COR-L47 (cell line): ENCODE results near the gene NXF1.
A peak's percentile ranks its signal among the peaks of the same experiment; 100 is the strongest.
"Not testable (repeated sequence)": the region's sequence is repeated elsewhere in the genome, so short reads cannot be mapped to it uniquely, and the experiment has no call there.

ENCODE experiments used
- DNase-seq: peaks from one replicate; lab custom pipeline; 2025; lab: John Stamatoyannopoulos, UW

NXF1 gene

GRCh38 chr11:62787005-62787759, 18.1 kb downstream of the NXF1 start, which contains the start of gene TMEM179B:
TSS of gene TMEM179B (plus strand) at chr11:62787402. CDS start at chr11:62787432, 30 bp downstream.
- DNase-seq = peak; percentile 99

GRCh38 chr11:62786318-62787004, 18.8 kb downstream of the NXF1 start:
- DNase-seq = peak; percentile 74

- no peak for DNase-seq
Observed at GRCh38 chr11:62782753-62783152, 22.5 kb downstream of the NXF1 start.

GRCh38 chr11:62778441-62778840, 26.8 kb downstream of the NXF1 start:
- no peak for DNase-seq

GRCh38 chr11:62777389-62777788, 27.9 kb downstream of the NXF1 start:
- no peak for DNase-seq

GRCh38 chr11:62775646-62776045, 29.6 kb downstream of the NXF1 start:
- DNase-seq = no peak

GRCh38 chr11:62774407-62774806, 30.8 kb downstream of the NXF1 start:
- no peak for DNase-seq

GRCh38 chr11:62771144-62772021, 33.9 kb downstream of the NXF1 start, which contains the start of gene TAF6L:
TSS of gene TAF6L (plus strand) at chr11:62771396. CDS start at chr11:62775784, 4,388 bp downstream.
- DNase-seq = peak; percentile 97

- DNase-seq = peak; percentile 27
Observed at GRCh38 chr11:62770778-62771143, 34.5 kb downstream of the NXF1 start.

GRCh38 chr11:62760867-62761227, 44.4 kb downstream of the NXF1 start:
- not testable (repeated sequence) for DNase-seq

- no peak for DNase-seq
Observed at GRCh38 chr11:62757846-62758788, 47.1 kb downstream of the NXF1 start.

- no peak for DNase-seq
Observed at GRCh38 chr11:62755086-62755615, 50.1 kb downstream of the NXF1 start.

GRCh38 chr11:62753736-62754603, 51.3 kb downstream of the NXF1 start, which contains the start of gene ZBTB3:
TSS of gene ZBTB3 (minus strand) at chr11:62754160. CDS start at chr11:62753664, 496 bp downstream.
- peak; percentile 97 for DNase-seq

GRCh38 chr11:62752994-62753735, 52.1 kb downstream of the NXF1 start:
- no peak for DNase-seq

GRCh38 chr11:62752177-62752785, 53.0 kb downstream of the NXF1 start:
- no peak for DNase-seq

- not testable (repeated sequence) for DNase-seq
Observed at GRCh38 chr11:62749931-62750330, 55.3 kb downstream of the NXF1 start.

- DNase-seq = no peak
Observed at GRCh38 chr11:62747475-62748160, 57.6 kb downstream of the NXF1 start.
